ENCODE measurements around the gene MECP2. TPM values are rescaled to one million over a fixed set of nuclear protein-coding genes. Genes with fewer than 3 reads are reported as not detected.
"Not testable (repeated sequence)": the region's sequence is repeated elsewhere in the genome, so short reads cannot be mapped to it uniquely, and the experiment has no call there.

The MECP2 gene
- total RNA-seq, result 32.8 TPM
- long read RNA-seq, full-length matches to known transcripts, result 7 of 15 reads
- long read RNA-seq, partial matches to known transcripts, result 0 of 15 reads
- long read RNA-seq, other reads (novel, unspliced or antisense), result 8 of 15 reads

- ATAC-seq (peak; percentile 96), DNase-seq (ENCODE audit: missing footprints) (peak; percentile 95)
- intact Hi-C loops (cut with DNase I), result no loop called here
These were observed at the start of gene MECP2 for GRCh38 chrX:154097589-154098541. Gene MECP2, minus strand, starts transcription at chrX:154097717.

- DNase-seq (ENCODE audit: missing footprints); intact Hi-C loops (cut with DNase I); ATAC-seq: not testable (repeated sequence)
These were observed 46.5 kb upstream of the MECP2 start, which contains the start of gene OPN1LW for GRCh38 chrX:154144010-154144409. Gene OPN1LW, plus strand, starts transcription at chrX:154144243. Its CDS starts 41 bp downstream, at chrX:154144284.

GRCh38 chrX:154142950-154143745 is 45.6 kb upstream of the MECP2 start:
- ATAC-seq, result no peak
- intact Hi-C loops (cut with DNase I), result no loop called here
- no peak for DNase-seq (ENCODE audit: missing footprints)

GRCh38 chrX:154142386-154142785 is 44.9 kb upstream of the MECP2 start:
- ATAC-seq, result no peak

GRCh38 chrX:154140742-154141141 is 43.2 kb upstream of the MECP2 start:
- ATAC-seq (no peak), DNase-seq (ENCODE audit: missing footprints) (no peak)
- intact Hi-C loops (cut with DNase I), result no loop called here

More at GRCh38 chrX:154142386-154142785, 44.9 kb upstream of the MECP2 start:
- intact Hi-C loops (cut with DNase I), result no loop called here
- no peak for DNase-seq (ENCODE audit: missing footprints)

- intact Hi-C loops (cut with DNase I), result no loop called here
These were observed 42.7 kb upstream of the MECP2 start for GRCh38 chrX:154140206-154140605.

GRCh38 chrX:154138857-154139256 is 41.3 kb upstream of the MECP2 start:
- intact Hi-C loops (cut with DNase I), result no loop called here
- no peak for ATAC-seq
- DNase-seq (ENCODE audit: missing footprints), result no peak

More at GRCh38 chrX:154140206-154140605, 42.7 kb upstream of the MECP2 start:
- DNase-seq (ENCODE audit: missing footprints) (no peak), ATAC-seq (no peak)

- ATAC-seq (peak; percentile 81), DNase-seq (ENCODE audit: missing footprints) (peak; percentile 81)
- intact Hi-C loops (cut with DNase I), result no loop called here
These were observed 39.2 kb upstream of the MECP2 start for GRCh38 chrX:154136627-154137161.

GRCh38 chrX:154135458-154136229 is 38.1 kb upstream of the MECP2 start:
- ATAC-seq (no peak), DNase-seq (ENCODE audit: missing footprints) (no peak)
- intact Hi-C loops (cut with DNase I), result no loop called here

- DNase-seq (ENCODE audit: missing footprints), result no peak
- intact Hi-C loops (cut with DNase I), result no loop called here
- no peak for ATAC-seq
These were observed 34.8 kb upstream of the MECP2 start for GRCh38 chrX:154132366-154132765.

GRCh38 chrX:154131955-154132354 is 34.4 kb upstream of the MECP2 start:
- no peak for ATAC-seq
- no peak for DNase-seq (ENCODE audit: missing footprints)
- intact Hi-C loops (cut with DNase I), result no loop called here

GRCh38 chrX:154126101-154126500 is 28.6 kb upstream of the MECP2 start:
- DNase-seq (ENCODE audit: missing footprints) (no peak), ATAC-seq (no peak)
- intact Hi-C loops (cut with DNase I), result no loop called here

- peak; percentile 73 for DNase-seq (ENCODE audit: missing footprints)
These were observed 28.0 kb upstream of the MECP2 start for GRCh38 chrX:154125391-154126040.

GRCh38 chrX:154123241-154124219 is 26.0 kb upstream of the MECP2 start:
- no peak for DNase-seq (ENCODE audit: missing footprints)
- intact Hi-C loops (cut with DNase I), result no loop called here
- ATAC-seq, result no peak

More at GRCh38 chrX:154125391-154126040, 28.0 kb upstream of the MECP2 start:
- ATAC-seq, result peak; percentile 42
- intact Hi-C loops (cut with DNase I), result no loop called here

- DNase-seq (ENCODE audit: missing footprints), result no peak
- intact Hi-C loops (cut with DNase I), result no loop called here
- peak; percentile 20 for ATAC-seq
These were observed 24.4 kb upstream of the MECP2 start for GRCh38 chrX:154121961-154122360.

- no peak for ATAC-seq
- intact Hi-C loops (cut with DNase I), result no loop called here
- no peak for DNase-seq (ENCODE audit: missing footprints)
These were observed 23.7 kb upstream of the MECP2 start for GRCh38 chrX:154121207-154121606.

- ATAC-seq (no peak), DNase-seq (ENCODE audit: missing footprints) (no peak)
- intact Hi-C loops (cut with DNase I), result no loop called here
These were observed 23.1 kb upstream of the MECP2 start for GRCh38 chrX:154120567-154120966.
